GM12878 (cell line): ENCODE measurements around the gene COL15A1.

Source experiments
- BACH1 ChIP-seq: fragments of 450-650 bp; IDR thresholded peaks from 2 replicates; pipeline ENCODE4 v1.6.1; 2017; ENCODE audit warnings: mild to moderate bottlenecking, borderline replicate concordance
- CTCF ChIP-seq, 3 experiments: IDR thresholded peaks in 2 of 3; conservative IDR thresholded peaks in 1 of 3; 2 replicates each; pipeline ENCODE4 v1.5.1; 2011; ENCODE audit warnings: low read depth in 3 of 3, low read length in 3 of 3, mild to moderate bottlenecking in 3 of 3, control low read depth in 2 of 3, moderate library complexity in 2 of 3, inconsistent platforms in 1 of 3, mixed read lengths in 1 of 3; ENCODE audit not compliant: control insufficient read depth in 2 of 3, insufficient read depth in 1 of 3; ENCODE audit errors: extremely low read depth in 1 of 3
- ETV6 ChIP-seq, 2 experiments: fragments of 450-650 bp in 1 of 2; IDR thresholded peaks in 1 of 2; conservative IDR thresholded peaks in 1 of 2; 2 replicates each; pipeline ENCODE4 v1.6.1; 2014; ENCODE audit warnings: antibody characterized with exemption in 1 of 2, borderline replicate concordance in 1 of 2, low read depth in 1 of 2, mild to moderate bottlenecking in 1 of 2, moderate library complexity in 1 of 2
- EZH2 ChIP-seq: IDR thresholded peaks from 2 replicates; pipeline ENCODE4 v1.6.1; 2012; ENCODE audit warnings: low read depth, mild to moderate bottlenecking, control low read depth, inconsistent platforms, low read length, borderline replicate concordance; ENCODE audit not compliant: control insufficient read depth
- IKZF1 ChIP-seq: fragments of 450-650 bp; conservative IDR thresholded peaks from 2 replicates; pipeline ENCODE4 v1.6.1; 2017; ENCODE audit warnings: antibody characterized with exemption, mild to moderate bottlenecking
- MXI1 ChIP-seq: fragments of 150-350 bp; IDR thresholded peaks from 2 replicates; pipeline ENCODE4 v1.6.1; 2011; ENCODE audit warnings: low read depth, mild to moderate bottlenecking, inconsistent platforms, low read length, improper control_type of control experiment
- MYC ChIP-seq: IDR thresholded peaks from 2 replicates; pipeline ENCODE4 v1.6.1; 2011; ENCODE audit warnings: mild to moderate bottlenecking, low read length, moderate library complexity, inconsistent platforms; ENCODE audit not compliant: insufficient read depth, insufficient replicate concordance, insufficient read length, severe bottlenecking
- NR2C1 ChIP-seq: fragments of 450-650 bp; IDR thresholded peaks from 2 replicates; pipeline ENCODE4 v1.6.1; 2017; ENCODE audit warnings: antibody characterized with exemption, mild to moderate bottlenecking, moderate library complexity
- POLR2A ChIP-seq: IDR thresholded peaks from 2 replicates; pipeline ENCODE4 v1.6.1; 2011; ENCODE audit warnings: low read depth, mild to moderate bottlenecking, low read length
- POLR2AphosphoS2 ChIP-seq: IDR thresholded peaks from 2 replicates; pipeline ENCODE4 v1.6.1; 2011; ENCODE audit warnings: low read depth, mild to moderate bottlenecking, low read length, improper control_type of control experiment, moderate library complexity
- USF1 ChIP-seq: IDR thresholded peaks from 2 replicates; pipeline ENCODE4 v1.6.1; 2011; ENCODE audit warnings: borderline replicate concordance, low read depth, mild to moderate bottlenecking, moderate library complexity, mixed read lengths, low read length; ENCODE audit not compliant: insufficient read depth; ENCODE audit errors: extremely low read length
- TF ChIP-seq, protein P1 (sequence below): fragments of 450-650 bp; formaldehyde crosslinking; IDR thresholded peaks from 2 replicates; pipeline ENCODE4 v1.4.0; 2020; ENCODE audit warnings: mild to moderate bottlenecking, moderate library complexity

DNA sequence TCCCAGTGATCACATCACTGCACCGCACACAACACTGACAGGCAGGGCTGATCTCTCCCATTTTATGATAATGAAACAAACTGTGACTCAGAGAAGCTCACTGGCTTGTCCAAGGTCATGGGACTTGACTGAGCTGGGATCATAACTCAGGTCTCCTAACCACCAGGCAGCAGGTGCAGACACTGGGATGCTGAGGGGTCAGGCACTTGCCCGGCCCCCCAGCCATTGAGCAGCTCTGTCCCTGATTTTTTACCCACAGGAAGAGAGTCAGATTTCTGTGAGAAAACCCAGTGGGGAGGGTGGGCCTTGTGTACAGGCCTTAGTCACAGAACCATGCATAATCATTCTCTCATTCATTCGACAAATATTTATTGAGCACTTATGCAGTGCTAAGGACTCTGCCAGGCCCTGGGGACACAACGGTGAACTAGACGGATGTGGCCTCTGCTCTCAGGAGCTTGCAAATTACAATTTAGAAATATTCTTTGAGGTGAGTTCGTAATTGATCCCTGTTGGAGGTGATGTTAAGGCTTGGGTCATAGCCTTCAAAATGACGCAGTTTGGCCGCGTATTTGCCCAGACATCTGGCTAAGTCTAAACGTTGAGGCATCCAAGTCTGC is 106.7 kb downstream of the COL15A1 start:
- TF ChIP-seq MYC, result no peak
- no peak for TF ChIP-seq POLR2A
- TF ChIP-seq CTCF (IDR thresholded peaks at IDR 0.05 in 2 of 3, conservative IDR thresholded peaks at IDR 0.05 in 1 of 3; ENCODE audit: control insufficient read depth in 2 of 3, extremely low read depth in 1 of 3, insufficient read depth in 1 of 3, low read depth in 3 of 3, low read length in 3 of 3), result no peak
- TF ChIP-seq POLR2AphosphoS2, result no peak
- TF ChIP-seq NR2C1, result no peak
- TF ChIP-seq ETV6 (conservative IDR thresholded peaks at IDR 0.05 in 1 of 2, IDR thresholded peaks at IDR 0.05 in 1 of 2; ENCODE audit: borderline replicate concordance in 1 of 2, low read depth in 1 of 2), result no peak
- no peak for TF ChIP-seq IKZF1
- TF ChIP-seq MXI1, result no peak
- no peak for TF ChIP-seq EZH2
- no peak for TF ChIP-seq USF1
- no peak for TF ChIP-seq BACH1
- TF ChIP-seq, protein P1, sequence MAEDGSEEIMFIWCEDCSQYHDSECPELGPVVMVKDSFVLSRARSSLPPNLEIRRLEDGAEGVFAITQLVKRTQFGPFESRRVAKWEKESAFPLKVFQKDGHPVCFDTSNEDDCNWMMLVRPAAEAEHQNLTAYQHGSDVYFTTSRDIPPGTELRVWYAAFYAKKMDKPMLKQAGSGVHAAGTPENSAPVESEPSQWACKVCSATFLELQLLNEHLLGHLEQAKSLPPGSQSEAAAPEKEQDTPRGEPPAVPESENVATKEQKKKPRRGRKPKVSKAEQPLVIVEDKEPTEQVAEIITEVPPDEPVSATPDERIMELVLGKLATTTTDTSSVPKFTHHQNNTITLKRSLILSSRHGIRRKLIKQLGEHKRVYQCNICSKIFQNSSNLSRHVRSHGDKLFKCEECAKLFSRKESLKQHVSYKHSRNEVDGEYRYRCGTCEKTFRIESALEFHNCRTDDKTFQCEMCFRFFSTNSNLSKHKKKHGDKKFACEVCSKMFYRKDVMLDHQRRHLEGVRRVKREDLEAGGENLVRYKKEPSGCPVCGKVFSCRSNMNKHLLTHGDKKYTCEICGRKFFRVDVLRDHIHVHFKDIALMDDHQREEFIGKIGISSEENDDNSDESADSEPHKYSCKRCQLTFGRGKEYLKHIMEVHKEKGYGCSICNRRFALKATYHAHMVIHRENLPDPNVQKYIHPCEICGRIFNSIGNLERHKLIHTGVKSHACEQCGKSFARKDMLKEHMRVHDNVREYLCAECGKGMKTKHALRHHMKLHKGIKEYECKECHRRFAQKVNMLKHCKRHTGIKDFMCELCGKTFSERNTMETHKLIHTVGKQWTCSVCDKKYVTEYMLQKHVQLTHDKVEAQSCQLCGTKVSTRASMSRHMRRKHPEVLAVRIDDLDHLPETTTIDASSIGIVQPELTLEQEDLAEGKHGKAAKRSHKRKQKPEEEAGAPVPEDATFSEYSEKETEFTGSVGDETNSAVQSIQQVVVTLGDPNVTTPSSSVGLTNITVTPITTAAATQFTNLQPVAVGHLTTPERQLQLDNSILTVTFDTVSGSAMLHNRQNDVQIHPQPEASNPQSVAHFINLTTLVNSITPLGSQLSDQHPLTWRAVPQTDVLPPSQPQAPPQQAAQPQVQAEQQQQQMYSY (CRISPR knock-in tag), result no peak
